Activated T-cell treated with anti-CD3 and anti-CD28 coated beads, Interleukin-2, amount 50 U/mL, for 24 hours (primary cell): Measurements from ENCODE around the gene SMARCB1.

Experiments used
- DNase-seq: peaks from one replicate; pipeline ENCODE4 v3.0.0-alpha.2; 2020
- H3K27ac Mint-ChIP-seq: 2 replicates; pipeline ENCODE4 v1.8.0; 2020; ENCODE audit warnings: mild to moderate bottlenecking, mixed read lengths
- H3K27me3 Mint-ChIP-seq: 2 replicates; pipeline ENCODE4 v1.8.0; 2020; ENCODE audit warnings: mixed read lengths
- H3K36me3 Mint-ChIP-seq: 2 replicates; pipeline ENCODE4 v1.8.0; 2020; ENCODE audit warnings: low read depth, mixed read lengths
- H3K4me1 Mint-ChIP-seq: 2 replicates; pipeline ENCODE4 v1.8.0; 2020; ENCODE audit warnings: low read depth, mixed read lengths
- H3K4me3 Mint-ChIP-seq: 2 replicates; pipeline ENCODE4 v1.8.0; 2020; ENCODE audit warnings: mild to moderate bottlenecking, moderate library complexity, mixed read lengths
- H3K9me3 Mint-ChIP-seq: 2 replicates; pipeline ENCODE4 v1.8.0; 2020; ENCODE audit warnings: mixed read lengths

SMARCB1 gene

DNA sequence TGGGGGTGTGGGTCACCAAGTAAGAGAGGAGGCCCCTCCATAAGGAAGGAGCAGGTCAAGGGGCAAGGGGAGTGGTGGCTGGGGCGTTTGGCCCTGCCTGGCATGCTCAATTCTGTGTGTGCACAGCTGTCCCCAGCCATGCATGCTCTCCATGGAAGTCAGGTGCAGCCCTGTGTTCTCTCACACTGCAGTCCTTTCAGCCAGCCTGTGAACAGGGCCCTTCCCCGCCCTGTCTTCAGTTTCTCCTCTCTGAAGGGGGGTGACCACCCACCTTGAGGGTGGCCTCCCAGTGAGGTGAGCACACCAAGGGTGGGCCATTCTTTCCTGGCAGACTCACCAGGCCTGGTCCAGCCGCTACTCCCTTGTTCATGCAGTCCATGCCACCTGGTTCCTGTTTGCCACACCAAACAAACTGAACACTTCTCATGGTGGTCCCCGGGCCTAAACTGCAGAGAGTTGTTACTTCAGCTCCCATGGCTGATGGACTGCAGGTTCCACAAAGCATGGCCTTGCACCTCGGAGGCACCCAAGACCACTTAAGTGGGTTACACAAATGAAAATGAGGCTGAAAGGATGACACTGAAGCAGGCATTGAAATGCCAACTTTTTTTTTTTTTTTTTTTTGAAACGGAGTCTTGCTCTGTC lies 17.3 kb upstream of the SMARCB1 start:
- Mint-ChIP-seq H3K36me3 (peaks cover 23% of the 10 kb centered on the region), H3K9me3 (no peaks in the 10 kb centered on the region), H3K27me3 (no peaks in the 10 kb centered on the region), H3K4me1 (peaks cover 40% of the 10 kb centered on the region), H3K27ac (no peak overlapping the region), H3K4me3 (peak overlapping the region; percentile 85)
- no peak for DNase-seq

DNA sequence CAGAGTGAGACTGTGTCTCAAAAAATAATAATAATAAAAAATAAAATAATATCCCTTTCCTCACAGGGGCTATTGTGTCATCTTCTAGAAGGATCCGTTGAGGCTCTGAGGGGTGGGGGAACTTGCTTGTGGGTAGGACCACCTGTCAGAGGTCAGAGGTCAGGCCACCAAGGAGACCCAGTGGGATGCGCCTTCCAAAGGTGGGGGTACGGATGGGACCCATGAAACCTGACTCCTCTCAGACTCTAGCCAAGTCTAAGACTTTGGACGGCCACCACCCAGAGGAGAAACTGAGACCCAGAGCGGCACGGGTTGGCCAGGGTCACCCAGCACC lies 14.5 kb upstream of the SMARCB1 start:
- Mint-ChIP-seq H3K36me3 (no peaks in the 10 kb centered on the region), H3K27me3 (no peaks in the 10 kb centered on the region), H3K27ac (peak overlapping the region; percentile 44), H3K9me3 (no peaks in the 10 kb centered on the region), H3K4me3 (peak overlapping the region; percentile 57), H3K4me1 (peaks cover 20% of the 10 kb centered on the region)
- no peak for DNase-seq

- Mint-ChIP-seq H3K4me3 (peak within 1 kb of the TSS; percentile 57), H3K27ac (peak within 1 kb of the TSS; percentile 44), H3K36me3 (no peaks in the 10 kb centered on the region), H3K4me1 (peaks cover 20% of the 10 kb centered on the region), H3K9me3 (no peaks in the 10 kb centered on the region), H3K27me3 (no peaks in the 10 kb centered on the region)
- peak; percentile 73 for DNase-seq
Observed at GRCh38 chr22:23772649-23773473, 13.9 kb upstream of the SMARCB1 start, which contains the start of gene MMP11. Gene MMP11, plus strand, starts transcription at chr22:23772849. Its CDS starts 22 bp downstream, at chr22:23772871.

DNA sequence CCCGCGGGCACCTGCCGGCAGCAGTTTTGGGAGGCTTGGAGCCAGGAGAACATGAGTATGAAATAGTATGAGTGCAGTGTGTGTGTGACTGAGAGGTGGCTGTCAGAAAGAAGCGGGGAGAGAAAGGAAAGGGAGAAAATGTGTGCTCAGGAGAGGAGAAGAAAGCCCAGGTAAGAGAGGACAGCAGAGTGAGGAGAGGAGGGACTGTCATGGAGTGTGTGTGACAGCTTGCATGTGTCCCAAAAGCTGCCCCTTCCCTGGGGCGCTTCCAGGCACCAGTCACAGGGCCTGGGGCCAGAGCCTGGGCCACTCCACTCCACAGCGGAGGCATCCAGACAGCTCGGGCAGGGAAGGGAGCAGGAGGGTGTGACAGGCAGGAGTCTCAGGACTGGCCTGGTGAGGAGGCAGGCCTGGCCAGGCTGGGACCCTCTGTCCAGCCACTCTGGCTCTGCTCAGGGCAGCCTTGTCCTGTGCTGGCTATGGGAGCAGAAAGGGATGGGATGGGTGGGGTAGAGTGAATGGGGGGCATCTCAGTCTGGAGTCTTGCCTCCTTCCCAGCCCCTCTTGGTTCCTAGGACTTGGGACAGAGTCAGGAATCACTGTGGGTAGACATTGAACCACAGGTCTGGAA lies 13.2 kb upstream of the SMARCB1 start:
- DNase-seq: no peak
- Mint-ChIP-seq H3K27ac (no peak overlapping the region), H3K36me3 (no peaks in the 10 kb centered on the region), H3K4me3 (peak overlapping the region; percentile 57), H3K4me1 (peaks cover 20% of the 10 kb centered on the region), H3K9me3 (no peaks in the 10 kb centered on the region), H3K27me3 (no peaks in the 10 kb centered on the region)

- Mint-ChIP-seq H3K27ac (no peak overlapping the region), H3K4me3 (no peak overlapping the region), H3K9me3 (no peaks in the 10 kb centered on the region), H3K27me3 (no peaks in the 10 kb centered on the region), H3K36me3 (no peaks in the 10 kb centered on the region), H3K4me1 (peaks cover 18% of the 10 kb centered on the region)
- DNase-seq: no peak
Observed at GRCh38 chr22:23774114-23774921, 12.4 kb upstream of the SMARCB1 start.

- Mint-ChIP-seq H3K4me1 (peaks cover 16% of the 10 kb centered on the region), H3K9me3 (no peaks in the 10 kb centered on the region), H3K36me3 (no peaks in the 10 kb centered on the region), H3K27ac (no peak overlapping the region), H3K4me3 (no peak overlapping the region), H3K27me3 (no peaks in the 10 kb centered on the region)
- DNase-seq: no peak
Observed at GRCh38 chr22:23774922-23775436, 11.8 kb upstream of the SMARCB1 start.

DNA sequence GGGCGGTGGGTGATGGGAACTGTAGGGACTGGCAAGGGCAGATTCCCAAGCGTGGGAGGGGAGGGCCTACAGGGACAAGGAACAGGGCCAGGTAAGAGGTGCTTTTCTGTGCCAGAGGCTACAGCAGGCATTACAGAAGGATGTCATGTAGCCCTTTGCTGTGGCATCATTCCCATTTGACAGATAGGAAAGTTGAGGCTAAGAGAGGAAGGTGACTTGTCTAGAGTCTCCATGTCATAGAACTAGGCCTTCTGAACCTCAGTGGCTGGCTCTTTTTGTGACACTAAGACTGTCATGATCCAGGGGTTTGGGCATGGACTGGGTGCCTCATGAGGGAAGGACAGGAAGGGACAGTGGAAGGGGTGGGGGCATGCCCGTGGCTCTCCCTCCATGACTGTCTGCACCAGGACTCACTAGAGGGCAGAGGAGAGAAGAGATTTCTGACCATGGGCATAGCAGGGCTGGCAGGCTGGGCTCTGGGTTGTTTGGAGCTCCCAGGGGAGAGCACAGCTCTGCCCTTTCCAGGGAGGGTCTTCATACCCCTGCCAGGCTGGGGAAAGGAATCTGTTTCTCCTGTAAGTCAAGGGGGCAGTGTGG lies 10.9 kb upstream of the SMARCB1 start:
- H3K27me3 Mint-ChIP-seq: no peaks in the 10 kb centered on the region
- H3K36me3 Mint-ChIP-seq: no peaks in the 10 kb centered on the region
- H3K9me3 Mint-ChIP-seq: no peaks in the 10 kb centered on the region
- H3K4me1 Mint-ChIP-seq: peaks cover 16% of the 10 kb centered on the region
- H3K27ac Mint-ChIP-seq: no peak overlapping the region
- no peak for DNase-seq
- no peak overlapping the region for H3K4me3 Mint-ChIP-seq

DNA sequence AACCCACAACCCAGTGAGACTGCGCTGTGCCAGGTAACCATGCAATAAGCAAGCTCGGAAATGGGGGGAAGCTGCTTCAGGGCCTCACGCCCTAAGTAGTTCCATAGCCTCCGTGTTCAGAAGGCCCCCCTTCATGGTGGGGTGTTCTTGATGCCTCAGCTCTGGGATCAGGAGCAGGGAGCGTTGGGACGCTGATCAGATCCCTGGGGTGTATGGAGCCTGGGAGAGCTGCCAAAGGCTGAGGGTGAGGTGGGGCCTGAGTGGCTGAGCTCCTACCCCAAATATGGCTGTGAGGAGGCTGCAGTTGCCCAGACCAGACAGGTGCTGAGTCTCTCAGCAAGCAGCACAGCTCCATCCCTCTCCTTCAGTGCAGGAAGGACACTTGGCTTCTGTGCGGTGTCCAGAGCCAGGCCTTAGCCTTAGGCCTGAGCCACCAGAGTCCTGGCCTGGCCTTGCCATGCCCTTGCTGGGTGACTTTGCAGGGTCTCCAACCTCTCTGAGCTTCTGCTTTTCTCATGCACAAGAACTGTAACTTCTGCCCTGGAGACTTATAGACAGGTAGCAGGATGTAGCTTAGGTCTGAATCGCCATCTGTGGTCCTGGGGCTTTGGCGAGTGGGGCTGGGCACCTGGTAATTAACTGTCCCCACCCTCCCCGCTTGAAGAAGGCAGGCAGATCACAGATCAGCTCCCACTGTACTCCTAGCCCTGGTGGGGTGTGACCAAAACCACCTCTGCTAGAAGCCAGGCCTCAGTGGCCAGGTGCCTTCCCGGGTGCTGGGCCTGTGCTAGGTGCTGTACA lies 8.8 kb upstream of the SMARCB1 start:
- no peak for DNase-seq
- H3K36me3 Mint-ChIP-seq: no peaks in the 10 kb centered on the region
- no peaks in the 10 kb centered on the region for H3K27me3 Mint-ChIP-seq
- peaks cover 5% of the 10 kb centered on the region for H3K4me1 Mint-ChIP-seq
- H3K9me3 Mint-ChIP-seq: no peaks in the 10 kb centered on the region
- no peak overlapping the region for H3K27ac Mint-ChIP-seq
- H3K4me3 Mint-ChIP-seq: no peak overlapping the region

- Mint-ChIP-seq H3K27me3 (no peaks in the 10 kb centered on the region), H3K27ac (no peak overlapping the region), H3K9me3 (no peaks in the 10 kb centered on the region), H3K4me1 (no peaks in the 10 kb centered on the region), H3K4me3 (no peak overlapping the region), H3K36me3 (no peaks in the 10 kb centered on the region)
- no peak for DNase-seq
Observed at GRCh38 chr22:23778577-23778900, 8.2 kb upstream of the SMARCB1 start.

GRCh38 chr22:23779083-23779482 lies 7.7 kb upstream of the SMARCB1 start:
- Mint-ChIP-seq H3K27me3 (no peaks in the 10 kb centered on the region), H3K4me3 (no peak overlapping the region), H3K9me3 (no peaks in the 10 kb centered on the region), H3K4me1 (no peaks in the 10 kb centered on the region), H3K27ac (no peak overlapping the region), H3K36me3 (no peaks in the 10 kb centered on the region)
- no peak for DNase-seq

GRCh38 chr22:23779731-23780130 lies 7.0 kb upstream of the SMARCB1 start:
- no peaks in the 10 kb centered on the region for H3K9me3 Mint-ChIP-seq
- no peak overlapping the region for H3K4me3 Mint-ChIP-seq
- H3K27me3 Mint-ChIP-seq: no peaks in the 10 kb centered on the region
- no peak for DNase-seq
- H3K27ac Mint-ChIP-seq: no peak overlapping the region
- no peaks in the 10 kb centered on the region for H3K36me3 Mint-ChIP-seq
- H3K4me1 Mint-ChIP-seq: no peaks in the 10 kb centered on the region

DNA sequence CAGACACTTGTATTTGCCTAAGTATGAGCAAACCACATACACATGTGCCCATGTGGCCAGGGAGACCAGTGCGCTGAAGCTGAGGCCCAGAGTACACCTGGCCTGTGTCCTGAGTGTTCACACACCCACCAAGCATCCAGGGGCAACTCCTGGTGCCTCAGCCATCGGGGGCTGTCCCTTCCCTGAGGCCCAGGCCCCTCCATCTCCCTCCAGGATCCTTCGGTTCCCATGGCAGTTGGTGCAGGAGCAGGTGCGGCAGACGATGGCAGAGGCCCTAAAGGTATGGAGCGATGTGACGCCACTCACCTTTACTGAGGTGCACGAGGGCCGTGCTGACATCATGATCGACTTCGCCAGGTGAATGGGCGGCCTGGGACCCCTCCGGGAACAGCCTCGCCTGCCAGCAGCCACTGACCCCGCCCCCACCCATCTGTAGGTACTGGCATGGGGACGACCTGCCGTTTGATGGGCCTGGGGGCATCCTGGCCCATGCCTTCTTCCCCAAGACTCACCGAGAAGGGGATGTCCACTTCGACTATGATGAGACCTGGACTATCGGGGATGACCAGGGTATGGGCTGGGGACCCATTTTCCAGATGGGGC lies 6.5 kb upstream of the SMARCB1 start:
- Mint-ChIP-seq H3K36me3 (no peaks in the 10 kb centered on the region), H3K4me3 (no peak overlapping the region), H3K27ac (no peak overlapping the region), H3K27me3 (no peaks in the 10 kb centered on the region), H3K9me3 (no peaks in the 10 kb centered on the region), H3K4me1 (no peaks in the 10 kb centered on the region)
- no peak for DNase-seq

GRCh38 chr22:23781065-23781464 lies 5.7 kb upstream of the SMARCB1 start:
- no peak overlapping the region for H3K4me3 Mint-ChIP-seq
- H3K36me3 Mint-ChIP-seq: no peaks in the 10 kb centered on the region
- H3K27me3 Mint-ChIP-seq: no peaks in the 10 kb centered on the region
- no peaks in the 10 kb centered on the region for H3K9me3 Mint-ChIP-seq
- no peak overlapping the region for H3K27ac Mint-ChIP-seq
- no peak for DNase-seq
- H3K4me1 Mint-ChIP-seq: peaks cover 3% of the 10 kb centered on the region
